AG09309 (cell line): ENCODE results near the gene PXMP4.

Experiments used
- DNase-seq: peaks from one replicate; pipeline ENCODE4 v3.0.0-alpha.2; 2010; ENCODE audit warnings: low read depth
- H3K4me3 ChIP-seq: 2 replicates; pipeline ENCODE4 v1.5.1; 2011; ENCODE audit warnings: mild to moderate bottlenecking, low read depth, low read length, moderate library complexity; ENCODE audit not compliant: control insufficient read depth
- CTCF ChIP-seq: IDR thresholded peaks from 2 replicates; pipeline ENCODE4 v1.5.1; 2011; ENCODE audit warnings: mild to moderate bottlenecking, low read depth, low read length, inconsistent platforms; ENCODE audit not compliant: insufficient read depth, control insufficient read depth; ENCODE audit errors: missing control alignments

Gene PXMP4

GRCh38 chr20:33733654-33734576 is 13.8 kb upstream of the PXMP4 start:
- no peak for TF ChIP-seq CTCF
- no peak overlapping the region for H3K4me3 ChIP-seq
- no peak for DNase-seq

GRCh38 chr20:33732166-33732970 is 12.3 kb upstream of the PXMP4 start:
- peak overlapping the region; percentile 46 for H3K4me3 ChIP-seq
- no peak for TF ChIP-seq CTCF
- DNase-seq: no peak

- peak; percentile 77 for TF ChIP-seq CTCF
- no peak for DNase-seq
- peak within 1 kb of the TSS; percentile 51 for H3K4me3 ChIP-seq
These were observed 11.6 kb upstream of the PXMP4 start, which contains the start of gene ZNF341 for GRCh38 chr20:33731693-33732165. Gene ZNF341 (plus strand): TSS chr20:33731996. CDS start chr20:33732022, 26 bp downstream.

- DNase-seq: no peak
- H3K4me3 ChIP-seq: peak overlapping the region; percentile 51
- TF ChIP-seq CTCF: no peak
These were observed 11.0 kb upstream of the PXMP4 start for GRCh38 chr20:33730946-33731692.

GRCh38 chr20:33729101-33729500 is 9.0 kb upstream of the PXMP4 start:
- TF ChIP-seq CTCF: no peak
- DNase-seq: no peak
- no peak overlapping the region for H3K4me3 ChIP-seq

- DNase-seq: no peak
- no peak for TF ChIP-seq CTCF
- no peak overlapping the region for H3K4me3 ChIP-seq
These were observed 8.4 kb upstream of the PXMP4 start for GRCh38 chr20:33728463-33728862.
